Right lobe of liver (tissue), 6 donors: ENCODE data around the gene PLA2G3. TPM values are rescaled to one million over a fixed set of nuclear protein-coding genes. Genes with fewer than 3 reads are reported as not detected.

Experiments used
- ATAC-seq, 4 donors: fragments of 200-7000 bp; cut with Tn5 transposase; one replicate each; pipeline ENCODE4 v1.9.1; 2020; ENCODE audit warnings: mild to moderate bottlenecking in 4 of 4, moderate library complexity in 4 of 4
- DNase-seq, 3 donors: peaks; one replicate each; pipeline ENCODE4 v3.0.0-alpha.2; 2020
- H3K27ac ChIP-seq, 3 donors: fragments of 200-600 bp; one replicate each; pipeline ENCODE4 v1.8.0; 2022
- H3K27me3 ChIP-seq, 2 donors: fragments of 200-600 bp; one replicate each; pipeline ENCODE4 v1.8.0; 2022
- H3K36me3 ChIP-seq, 4 donors: fragments of 200-600 bp; sonication (generic) in 1 of 4; one replicate each; pipeline versions ENCODE4 v1.5.1 to v1.8.0; 2017 to 2022; ENCODE audit warnings: control low read depth in 1 of 4
- H3K4me1 ChIP-seq, 4 donors: fragments of 200-600 bp; sonication (generic) in 1 of 4; one replicate each; pipeline versions ENCODE4 v1.5.1 to v1.8.0; 2017 to 2022; ENCODE audit warnings: control low read depth in 1 of 4
- H3K4me3 ChIP-seq, 3 donors: fragments of 200-600 bp; one replicate each; pipeline ENCODE4 v1.8.0; 2022
- H3K9me3 ChIP-seq, 4 donors: fragments of 200-600 bp; sonication (generic) in 1 of 4; one replicate each; pipeline versions ENCODE4 v1.5.1 to v1.8.0; 2017 to 2022; ENCODE audit warnings: control low read depth in 1 of 4
- POLR2A ChIP-seq: fragments of 450-650 bp; IDR thresholded peaks from one replicate; pipeline ENCODE4 v1.6.1; 2017; ENCODE audit warnings: antibody characterized with exemption, mild to moderate bottlenecking
- WGBS: methylation state at CpG from one replicate; pipeline ENCODE4 v1.1.6; 2018; ENCODE audit warnings: low coverage, low lambda C conversion rate; ENCODE audit not compliant: insufficient coverage; ENCODE audit errors: missing lambda C conversion rate; 5-methylcytosine and 5-hydroxymethylcytosine counted together
- intact Hi-C, 2 donors: fragments of 100-400 bp; cut with DNase I; formaldehyde crosslinking; loops; one replicate each; pipeline versions ENCODE4 v1.11.2 to v1.14.1; 2022
- long read RNA-seq: library from polyadenylated mRNA; unstranded; transcript quantifications from one replicate; pipeline ENCODE4 v2.0.0, GENCODE V29; 2019
- total RNA-seq, 6 experiments: library from RNA; depleted of rRNA in 2 of 6; stranded (reverse); fragments of >200 nt in 2 of 6; fragmentation: NEBNext Ultra II Directional in 3 of 6; extraction: Animal tissue kit (Norgen Biotek cat#: 25700) in 3 of 6; gene quantifications; one replicate each; pipeline versions ENCODE4 v1.1.0 to v1.2.4, GENCODE V29; 2016 to 2023
- TF ChIP-seq, protein P1 (sequence below), 4 donors: fragments of 200-600 bp in 3 of 4; fragments of 450-650 bp in 1 of 4; IDR thresholded peaks; one replicate each; pipeline versions ENCODE4 v1.5.1 to v1.8.0; 2016 to 2022; ENCODE audit warnings: antibody characterized with exemption in 4 of 4, mild to moderate bottlenecking in 2 of 4
- donor health status: DM: no; HTN: yes; CAD: no.
- donor health status: DM: no; HTN: no; CAD: no.
- donor health status: DM: no; HTN: no; CAD: no.
- donor health status: DM: no; HTN: yes; CAD: no.
- donor health status: DM: no; HTN: yes; CAD: no.

PLA2G3 gene, protein sequence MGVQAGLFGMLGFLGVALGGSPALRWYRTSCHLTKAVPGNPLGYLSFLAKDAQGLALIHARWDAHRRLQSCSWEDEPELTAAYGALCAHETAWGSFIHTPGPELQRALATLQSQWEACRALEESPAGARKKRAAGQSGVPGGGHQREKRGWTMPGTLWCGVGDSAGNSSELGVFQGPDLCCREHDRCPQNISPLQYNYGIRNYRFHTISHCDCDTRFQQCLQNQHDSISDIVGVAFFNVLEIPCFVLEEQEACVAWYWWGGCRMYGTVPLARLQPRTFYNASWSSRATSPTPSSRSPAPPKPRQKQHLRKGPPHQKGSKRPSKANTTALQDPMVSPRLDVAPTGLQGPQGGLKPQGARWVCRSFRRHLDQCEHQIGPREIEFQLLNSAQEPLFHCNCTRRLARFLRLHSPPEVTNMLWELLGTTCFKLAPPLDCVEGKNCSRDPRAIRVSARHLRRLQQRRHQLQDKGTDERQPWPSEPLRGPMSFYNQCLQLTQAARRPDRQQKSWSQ
- not detected for total RNA-seq
- long read RNA-seq = 0 reads

- 23% methylated on average over 5 of the region's 24 CpGs for WGBS
- ATAC-seq (no peak), DNase-seq (no peak)
- Histone ChIP-seq H3K27me3 (no peaks in the 10 kb centered on the region), H3K4me1 (no peaks in the 10 kb centered on the region), H3K36me3 (no peaks in the 10 kb centered on the region), H3K4me3 (no peak within 1 kb of the TSS), H3K9me3 (no peaks in the 10 kb centered on the region), H3K27ac (no peak within 1 kb of the TSS)
- intact Hi-C loops = loop anchor here in 1 of 2 donors (10.0 kb wide), 1 partner anchor 45 kb away; no protein-coding TSS in a partner anchor
- no peak for TF ChIP-seq POLR2A
- TF ChIP-seq, protein P1, sequence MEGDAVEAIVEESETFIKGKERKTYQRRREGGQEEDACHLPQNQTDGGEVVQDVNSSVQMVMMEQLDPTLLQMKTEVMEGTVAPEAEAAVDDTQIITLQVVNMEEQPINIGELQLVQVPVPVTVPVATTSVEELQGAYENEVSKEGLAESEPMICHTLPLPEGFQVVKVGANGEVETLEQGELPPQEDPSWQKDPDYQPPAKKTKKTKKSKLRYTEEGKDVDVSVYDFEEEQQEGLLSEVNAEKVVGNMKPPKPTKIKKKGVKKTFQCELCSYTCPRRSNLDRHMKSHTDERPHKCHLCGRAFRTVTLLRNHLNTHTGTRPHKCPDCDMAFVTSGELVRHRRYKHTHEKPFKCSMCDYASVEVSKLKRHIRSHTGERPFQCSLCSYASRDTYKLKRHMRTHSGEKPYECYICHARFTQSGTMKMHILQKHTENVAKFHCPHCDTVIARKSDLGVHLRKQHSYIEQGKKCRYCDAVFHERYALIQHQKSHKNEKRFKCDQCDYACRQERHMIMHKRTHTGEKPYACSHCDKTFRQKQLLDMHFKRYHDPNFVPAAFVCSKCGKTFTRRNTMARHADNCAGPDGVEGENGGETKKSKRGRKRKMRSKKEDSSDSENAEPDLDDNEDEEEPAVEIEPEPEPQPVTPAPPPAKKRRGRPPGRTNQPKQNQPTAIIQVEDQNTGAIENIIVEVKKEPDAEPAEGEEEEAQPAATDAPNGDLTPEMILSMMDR (IDR thresholded peaks at IDR 0.05) = no peak
Measured at GRCh38 chr22:31139866-31140716, at the start of gene PLA2G3. Gene PLA2G3, minus strand, starts transcription at chr22:31140508. Its CDS starts 154 bp downstream, at chr22:31140354.

DNA sequence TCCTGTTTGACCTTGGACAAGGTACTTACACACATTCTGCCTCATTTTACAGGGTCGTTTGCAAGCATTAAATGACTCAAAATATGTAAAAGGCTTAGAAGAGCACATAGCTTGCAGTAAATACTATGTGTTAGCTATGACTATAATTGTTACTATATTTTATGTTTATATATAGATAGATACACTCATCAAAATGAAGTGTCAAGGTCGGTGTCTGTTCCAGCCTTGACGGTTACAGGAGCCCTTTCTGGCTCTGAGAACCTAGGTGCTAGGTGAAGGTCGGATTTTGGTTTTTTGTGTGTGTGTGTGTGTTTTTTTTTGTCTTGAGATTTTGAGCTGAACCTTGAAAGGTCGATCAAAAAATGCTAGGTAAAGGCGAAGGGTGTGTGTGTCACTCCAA is 47.3 kb upstream of the PLA2G3 start:
- Histone ChIP-seq H3K4me3 (no peak overlapping the region), H3K9me3 (no peaks in the 10 kb centered on the region), H3K27ac (no peak overlapping the region), H3K27me3 (no peaks in the 10 kb centered on the region), H3K36me3 (peaks cover 0 to 21% (median 8%) of the 10 kb centered on the region in 4 donors), H3K4me1 (no peaks in the 10 kb centered on the region)
- WGBS = 68% methylated on average over 6 of the region's 6 CpGs
- intact Hi-C loops = no loop called here
- ATAC-seq (no peak), DNase-seq (no peak)
- no peak for TF ChIP-seq POLR2A
- TF ChIP-seq, protein P1 (IDR thresholded peaks at IDR 0.05) = no peak

GRCh38 chr22:31185056-31185455 is 44.7 kb upstream of the PLA2G3 start:
- Histone ChIP-seq H3K27me3 (no peaks in the 10 kb centered on the region), H3K4me1 (no peaks in the 10 kb centered on the region), H3K36me3 (peaks cover 0 to 16% (median 5%) of the 10 kb centered on the region in 4 donors), H3K9me3 (no peaks in the 10 kb centered on the region), H3K4me3 (no peak overlapping the region), H3K27ac (no peak overlapping the region)
- no peak for TF ChIP-seq POLR2A
- TF ChIP-seq, protein P1 (IDR thresholded peaks at IDR 0.05) = no peak
- ATAC-seq = no peak
- DNase-seq = no peak
- intact Hi-C loops = no loop called here
- 92% methylated on average over 2 of the region's 5 CpGs for WGBS

- no CpG with 5 or more reads among the region's 30 CpGs for WGBS
- peaks cover 0 to 16% (median 4%) of the 10 kb centered on the region in 4 donors for H3K36me3 ChIP-seq
- no peaks in the 10 kb centered on the region for H3K27me3 ChIP-seq
- no peak for TF ChIP-seq POLR2A
- TF ChIP-seq, protein P1 (IDR thresholded peaks at IDR 0.05) = no peak
- H3K27ac ChIP-seq = no peak overlapping the region
- H3K9me3 ChIP-seq = no peaks in the 10 kb centered on the region
- ATAC-seq (no peak), DNase-seq (no peak)
- peaks cover 0 to 9% (median 4%) of the 10 kb centered on the region in 4 donors for H3K4me1 ChIP-seq
- intact Hi-C loops = no loop called here
- H3K4me3 ChIP-seq = no peak overlapping the region
Measured at GRCh38 chr22:31184015-31184414, 43.7 kb upstream of the PLA2G3 start.
